Spinal cord (tissue), 10 donors: ENCODE results near the gene FAM120A. TPM values are rescaled to one million over a fixed set of nuclear protein-coding genes. Genes with fewer than 3 reads are reported as not detected.
"Not testable (repeated sequence)": the region's sequence is repeated elsewhere in the genome, so short reads cannot be mapped to it uniquely, and the experiment has no call there.

Experiments
- DNase-seq, 6 donors: peaks; one replicate each; pipeline versions ENCODE4 v3.0.0 to v3.0.0-alpha.2; 2013 to 2015; ENCODE audit warnings: low spot score in 6 of 6, low read depth in 4 of 6
- H3K27ac ChIP-seq: one replicate; pipeline ENCODE4 v1.5.1; 2013; ENCODE audit warnings: low read depth, low read length, control low read depth
- H3K27me3 ChIP-seq: one replicate; pipeline ENCODE4 v1.6.1; 2013; ENCODE audit warnings: low read length; ENCODE audit not compliant: control insufficient read depth, insufficient read depth
- H3K36me3 ChIP-seq: one replicate; pipeline ENCODE4 v1.6.1; 2013; ENCODE audit warnings: low read length; ENCODE audit not compliant: control insufficient read depth, insufficient read depth
- H3K4me1 ChIP-seq: one replicate; pipeline ENCODE4 v1.6.1; 2013; ENCODE audit warnings: low read length; ENCODE audit not compliant: control insufficient read depth, insufficient read depth
- H3K4me3 ChIP-seq: one replicate; pipeline ENCODE4 v1.5.1; 2013; ENCODE audit warnings: low read depth, low read length, control low read depth
- H3K9me3 ChIP-seq: one replicate; pipeline ENCODE4 v1.6.1; 2013; ENCODE audit warnings: low read length; ENCODE audit not compliant: control insufficient read depth, insufficient read depth
- WGBS: methylation state at CpG from one replicate; pipeline ENCODE4 v1.1.5; 2013; ENCODE audit warnings: missing lambda C conversion rate; ENCODE audit not compliant: insufficient coverage; 5-methylcytosine and 5-hydroxymethylcytosine counted together
- polyA plus RNA-seq, 2 donors: library from polyadenylated mRNA; unstranded; fragments of 120-200 nt; gene quantifications; one replicate each; pipeline ENCODE4 v1.2.1, GENCODE V29; 2013; ENCODE audit not compliant: insufficient read length in 2 of 2
- total RNA-seq, 2 donors: library from RNA; depleted of rRNA in 1 of 2; stranded (reverse); fragments of 120-200 nt in 1 of 2; fragments of >200 nt in 1 of 2; gene quantifications; one replicate each; pipeline versions ENCODE4 v1.2.3 to v1.2.4, GENCODE V29; 2013 to 2014
- donor health status: healthy.

The FAM120A gene
- total and polyA plus RNA-seq, 4 donors, result 51.3 to 75.4 (median 63.4) TPM

DNA sequence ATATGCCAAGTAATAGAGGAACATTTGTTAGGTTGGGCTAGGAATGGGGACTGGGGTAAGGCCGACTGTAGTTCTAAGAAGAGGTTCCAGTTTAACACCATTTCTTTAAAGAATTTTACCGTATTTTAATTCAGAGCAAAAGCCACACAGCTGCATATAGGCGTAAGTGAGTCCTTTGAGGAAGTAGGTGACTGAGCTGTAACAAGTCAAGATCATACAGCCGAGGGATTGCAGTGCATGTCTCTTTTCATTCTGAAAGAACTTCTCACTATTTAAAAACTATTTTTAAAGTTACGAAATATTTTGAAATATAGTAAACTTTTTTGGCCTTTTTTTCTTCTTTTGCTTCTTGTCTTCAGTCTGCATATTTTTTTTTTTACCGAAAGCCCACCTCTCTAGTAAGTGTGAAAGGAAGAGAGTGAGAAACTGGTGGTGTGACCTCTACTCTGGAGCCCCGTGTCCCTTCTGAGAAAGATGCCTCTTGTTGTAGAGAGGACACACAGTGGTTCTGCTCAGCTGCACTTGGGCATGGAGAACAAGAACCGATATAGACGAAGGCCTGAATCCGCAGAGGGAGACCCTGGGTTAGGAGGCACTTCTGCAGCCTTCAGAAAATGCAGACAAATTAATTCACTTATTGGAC is 60.8 kb downstream of the FAM120A start:
- H3K27me3 ChIP-seq, H3K4me3 ChIP-seq, DNase-seq, H3K9me3 ChIP-seq, H3K27ac ChIP-seq: not testable (repeated sequence)
- H3K4me1 ChIP-seq, result peaks cover 13% of the 10 kb centered on the region
- H3K36me3 ChIP-seq, result peaks cover 14% of the 10 kb centered on the region
- no CpG with 5 or more reads among the region's 10 CpGs for WGBS

DNA sequence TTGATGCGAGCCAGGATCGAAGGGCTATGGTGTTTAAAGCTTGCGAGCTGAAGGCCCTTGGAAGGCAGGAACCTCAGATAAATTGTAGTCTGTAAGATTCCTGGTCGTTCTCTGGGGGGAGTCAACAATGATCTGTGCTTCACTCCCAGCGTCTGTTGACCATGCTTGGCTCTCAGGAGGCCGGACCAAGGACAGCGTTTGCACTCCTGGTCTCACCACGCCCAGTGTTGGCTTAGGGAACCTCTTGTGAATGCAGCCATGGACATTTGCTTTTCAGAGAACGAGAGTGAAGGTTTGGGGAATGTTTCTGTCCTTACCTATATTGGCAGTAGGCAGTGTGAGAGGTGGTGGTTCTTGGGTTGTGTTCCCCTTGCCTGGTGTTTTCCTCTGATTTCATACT is 62.1 kb downstream of the FAM120A start:
- no peak overlapping the region for H3K4me3 ChIP-seq
- DNase-seq, result no peak
- H3K9me3 ChIP-seq, result no peaks in the 10 kb centered on the region
- 80% methylated on average over 9 of the region's 9 CpGs for WGBS
- peaks cover 16% of the 10 kb centered on the region for H3K4me1 ChIP-seq
- H3K27me3 ChIP-seq, result no peaks in the 10 kb centered on the region
- H3K36me3 ChIP-seq, result peaks cover 11% of the 10 kb centered on the region
- no peak overlapping the region for H3K27ac ChIP-seq

DNA sequence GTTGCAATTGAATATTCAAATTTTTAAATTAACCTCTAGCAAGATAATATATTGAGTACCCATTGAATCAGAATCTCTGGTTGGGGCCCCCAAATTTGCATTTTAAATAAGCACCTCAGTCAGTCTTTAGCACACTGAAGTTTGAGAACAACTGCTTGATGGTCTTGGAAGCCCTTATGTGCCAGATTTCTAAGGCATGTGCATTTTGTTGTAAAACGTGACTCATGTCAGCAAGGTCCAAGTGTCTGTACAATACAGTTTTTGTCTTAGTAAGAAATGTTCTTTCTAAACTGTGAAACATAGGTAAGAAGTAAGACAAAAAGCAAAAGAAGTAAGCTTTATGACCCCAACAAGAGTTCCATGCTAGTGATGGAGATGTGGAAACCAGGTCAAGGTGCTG is 65.8 kb downstream of the FAM120A start:
- H3K27me3 ChIP-seq, result no peaks in the 10 kb centered on the region
- H3K27ac ChIP-seq, result no peak overlapping the region
- no CpG with 5 or more reads among the region's 1 CpG for WGBS
- H3K4me1 ChIP-seq, result peaks cover 7% of the 10 kb centered on the region
- peaks cover 12% of the 10 kb centered on the region for H3K36me3 ChIP-seq
- no peak overlapping the region for H3K4me3 ChIP-seq
- DNase-seq, result no peak
- H3K9me3 ChIP-seq, result no peaks in the 10 kb centered on the region

DNA sequence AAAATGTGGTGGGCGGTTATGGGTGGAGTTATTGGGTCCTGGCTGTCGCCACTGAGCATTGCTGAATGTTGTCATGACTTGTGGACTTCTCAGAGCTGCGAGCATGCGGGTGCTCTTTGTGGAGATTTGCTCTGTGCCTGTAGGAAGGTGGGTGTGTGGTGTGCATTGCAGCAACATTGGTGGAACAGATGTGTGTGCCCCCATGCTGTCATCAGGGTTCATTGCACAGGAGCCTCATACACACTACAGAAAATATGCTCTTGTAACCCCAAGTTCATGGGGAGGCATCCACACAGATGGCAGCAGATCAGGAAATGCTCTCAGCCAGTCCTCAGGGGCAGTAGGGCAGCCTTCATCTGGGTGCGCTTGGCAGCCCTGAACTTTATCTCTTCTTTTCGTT is 69.0 kb downstream of the FAM120A start:
- Histone ChIP-seq H3K9me3 (no peaks in the 10 kb centered on the region), H3K4me3 (no peak overlapping the region), H3K27ac (no peak overlapping the region), H3K36me3 (peaks cover 12% of the 10 kb centered on the region), H3K4me1 (peaks cover 7% of the 10 kb centered on the region), H3K27me3 (no peaks in the 10 kb centered on the region)
- no peak for DNase-seq
- WGBS, result 89% methylated on average over 3 of the region's 6 CpGs

DNA sequence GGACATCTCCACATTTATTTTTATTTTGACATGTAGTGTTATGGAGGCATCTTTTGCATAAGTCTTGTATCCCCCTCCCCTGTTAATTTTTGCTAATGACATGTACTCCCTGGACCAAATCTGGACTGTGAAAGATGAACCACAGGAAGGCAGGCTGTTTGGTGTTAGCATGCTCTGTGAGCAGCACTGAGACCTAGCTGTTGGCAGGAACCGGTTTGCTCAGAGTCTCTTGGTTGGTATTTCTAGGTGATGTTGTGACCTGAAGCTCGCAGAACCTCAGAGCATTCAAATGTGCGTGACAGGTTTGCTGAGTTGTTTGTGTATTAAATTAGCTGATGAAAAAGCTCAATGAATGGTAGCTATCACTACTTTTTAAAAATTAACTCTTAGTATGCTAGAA is 71.3 kb downstream of the FAM120A start:
- no peak for DNase-seq
- H3K4me1 ChIP-seq, result peaks cover 7% of the 10 kb centered on the region
- H3K27ac ChIP-seq, result no peak overlapping the region
- 100% methylated on average over 2 of the region's 3 CpGs for WGBS
- H3K9me3 ChIP-seq, result no peaks in the 10 kb centered on the region
- peaks cover 12% of the 10 kb centered on the region for H3K36me3 ChIP-seq
- H3K4me3 ChIP-seq, result no peak overlapping the region
- no peaks in the 10 kb centered on the region for H3K27me3 ChIP-seq

DNA sequence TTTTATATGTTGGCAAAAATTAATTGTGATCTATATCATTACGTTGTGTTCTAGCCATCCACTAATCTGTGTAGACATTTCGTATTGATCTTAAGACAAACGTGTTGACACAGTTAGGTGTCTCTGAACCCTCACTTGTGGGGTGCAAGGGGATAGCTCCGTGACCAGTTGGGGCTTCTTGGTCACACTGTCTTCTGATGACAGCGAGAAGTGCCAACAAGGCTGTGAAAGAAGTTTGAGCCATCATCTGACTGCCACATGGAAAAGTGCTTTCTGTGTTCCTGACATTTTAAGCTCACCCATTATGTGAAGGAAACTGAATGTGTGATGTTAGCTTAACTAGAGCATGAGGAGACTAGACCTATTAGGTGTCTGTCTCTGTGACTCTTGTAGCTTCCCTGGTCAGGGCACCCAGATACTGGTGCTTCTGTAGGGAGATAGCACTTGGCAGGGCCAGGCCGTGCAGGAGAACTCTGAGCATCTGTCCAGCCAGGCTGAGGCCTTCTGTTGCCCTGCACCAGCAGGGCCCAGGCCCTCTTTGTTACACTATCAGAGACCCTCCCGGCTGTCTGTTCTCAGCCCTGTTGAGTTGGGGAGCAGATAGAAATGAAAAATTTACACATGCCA is 72.1 kb downstream of the FAM120A start:
- Histone ChIP-seq H3K27ac (no peak overlapping the region), H3K4me3 (no peak overlapping the region), H3K36me3 (peaks cover 10% of the 10 kb centered on the region), H3K4me1 (peaks cover 3% of the 10 kb centered on the region), H3K27me3 (no peaks in the 10 kb centered on the region), H3K9me3 (no peaks in the 10 kb centered on the region)
- 99% methylated on average over 5 of the region's 7 CpGs for WGBS
- DNase-seq, result no peak

DNA sequence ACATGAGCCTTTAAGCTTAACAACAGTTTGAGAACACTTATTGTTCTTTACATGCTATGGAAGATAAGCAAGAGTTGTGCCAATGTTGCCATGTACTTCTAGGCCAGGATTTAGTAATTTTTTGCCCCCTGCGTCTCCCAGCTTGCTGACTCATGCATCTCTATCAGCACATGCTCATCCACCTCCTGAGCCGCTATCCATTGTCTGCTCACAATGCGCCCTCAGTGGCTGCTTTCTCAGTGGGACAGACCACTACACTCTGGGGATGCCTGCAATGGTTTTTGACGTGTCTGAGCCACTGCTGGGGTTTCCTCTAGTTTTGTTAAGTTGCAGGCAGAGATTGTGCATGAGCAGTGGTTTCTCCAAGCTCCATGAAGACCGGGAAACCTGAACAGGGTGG is 74.0 kb downstream of the FAM120A start:
- WGBS, result 80% methylated on average over 5 of the region's 5 CpGs
- no peak for DNase-seq
- peaks cover 14% of the 10 kb centered on the region for H3K36me3 ChIP-seq
- H3K9me3 ChIP-seq, result no peaks in the 10 kb centered on the region
- no peaks in the 10 kb centered on the region for H3K4me1 ChIP-seq
- no peak overlapping the region for H3K27ac ChIP-seq
- no peaks in the 10 kb centered on the region for H3K27me3 ChIP-seq
- H3K4me3 ChIP-seq, result no peak overlapping the region

DNA sequence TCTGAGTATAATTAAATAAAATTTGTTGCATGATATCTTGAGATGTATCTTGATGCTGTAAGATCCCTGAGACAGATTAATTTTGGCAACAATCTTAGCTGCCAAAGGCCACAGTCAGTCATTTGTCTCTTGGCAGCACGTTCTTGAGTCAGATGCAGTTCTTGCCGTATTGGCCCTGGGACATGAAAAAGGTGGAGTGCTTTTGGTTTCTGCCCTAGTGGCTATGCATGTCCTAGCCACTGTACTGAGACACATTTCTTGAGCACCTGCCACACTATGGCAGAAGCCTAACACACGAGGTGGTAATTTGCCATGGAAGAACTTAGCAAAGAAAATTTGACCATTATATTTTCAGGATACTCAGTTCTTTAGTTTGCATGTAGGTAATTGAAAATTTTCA is 79.9 kb downstream of the FAM120A start:
- Histone ChIP-seq H3K36me3 (peaks cover 23% of the 10 kb centered on the region), H3K27me3 (no peaks in the 10 kb centered on the region)
- DNase-seq, result no peak

DNA sequence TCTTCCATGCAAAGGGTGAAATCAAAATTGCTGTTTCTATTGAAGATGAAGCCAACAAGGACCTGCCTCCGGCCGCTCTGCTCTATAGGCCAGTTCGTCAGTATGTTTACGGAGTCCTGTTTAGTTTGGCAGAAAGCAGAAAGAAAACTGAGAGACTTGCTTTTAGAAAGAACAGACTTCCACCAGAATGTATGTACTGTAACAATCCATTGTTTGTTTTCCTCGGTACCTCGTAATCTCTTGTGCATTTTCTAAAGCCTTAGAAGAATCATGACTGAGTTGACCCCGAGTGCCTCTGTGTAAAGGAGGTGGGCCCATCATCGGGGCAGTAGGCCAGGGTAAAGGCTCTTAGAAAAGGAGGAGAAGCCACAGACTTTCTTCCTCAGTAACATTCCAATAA is 80.7 kb downstream of the FAM120A start:
- peaks cover 23% of the 10 kb centered on the region for H3K36me3 ChIP-seq
- H3K9me3 ChIP-seq, result no peaks in the 10 kb centered on the region
- no peaks in the 10 kb centered on the region for H3K4me1 ChIP-seq
- no peak overlapping the region for H3K4me3 ChIP-seq
- H3K27me3 ChIP-seq, result no peaks in the 10 kb centered on the region
- peak in 1 of 6 donors; percentile 51 for DNase-seq
- WGBS, result 59% methylated on average over 4 of the region's 8 CpGs
- H3K27ac ChIP-seq, result no peak overlapping the region

More for the DNA sequence above, 79.9 kb downstream of the FAM120A start:
- Histone ChIP-seq H3K4me3 (no peak overlapping the region), H3K9me3 (no peaks in the 10 kb centered on the region), H3K27ac (no peak overlapping the region), H3K4me1 (no peaks in the 10 kb centered on the region)
- WGBS, result 55% methylated on average over 2 of the region's 3 CpGs

DNA sequence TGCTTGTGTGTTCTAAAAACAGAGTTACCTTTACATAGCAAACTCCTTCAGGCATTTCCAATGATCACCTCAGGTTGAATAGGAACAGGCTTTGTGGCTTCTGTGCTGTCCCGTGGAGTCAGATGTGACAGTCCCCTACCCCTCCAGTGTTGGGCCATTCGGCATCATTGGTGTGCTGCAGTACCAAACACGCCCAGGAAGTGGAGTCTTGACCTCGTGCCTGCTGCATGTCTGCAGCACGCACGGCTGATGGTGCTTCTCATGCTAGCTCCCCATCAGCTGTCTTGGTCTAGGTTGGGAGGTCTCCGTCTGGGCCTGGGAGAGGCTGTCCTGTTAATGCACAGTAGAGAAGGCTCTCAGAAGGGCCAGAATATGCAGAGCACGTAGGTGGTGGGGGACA is 82.4 kb downstream of the FAM120A start:
- WGBS, result 82% methylated on average over 7 of the region's 8 CpGs
- no peak for DNase-seq
- H3K4me1 ChIP-seq, result no peaks in the 10 kb centered on the region
- no peak overlapping the region for H3K4me3 ChIP-seq
- no peaks in the 10 kb centered on the region for H3K27me3 ChIP-seq
- H3K27ac ChIP-seq, result no peak overlapping the region
- H3K9me3 ChIP-seq, result no peaks in the 10 kb centered on the region
- H3K36me3 ChIP-seq, result peaks cover 19% of the 10 kb centered on the region
